H9 (cell line): ENCODE measurements around the gene STN1. TPM values are rescaled to one million over a fixed set of nuclear protein-coding genes. Genes with fewer than 3 reads are reported as not detected.

Experiments used
- DNase-seq: peaks from one replicate; pipeline ENCODE4 v3.0.0-alpha.2; 2017
- H2AFZ ChIP-seq: one replicate; pipeline ENCODE4 v1.6.1; 2013; ENCODE audit warnings: mild to moderate bottlenecking, low read length, control low read depth, moderate library complexity
- H2AK5ac ChIP-seq: 2 replicates; pipeline ENCODE4 v1.6.1; 2013; ENCODE audit warnings: low read length, control low read depth, mixed read lengths; ENCODE audit not compliant: insufficient read length
- H2BK120ac ChIP-seq: one replicate; pipeline ENCODE4 v1.6.1; 2013; ENCODE audit warnings: low read depth, mild to moderate bottlenecking, low read length, control low read depth, inconsistent platforms; ENCODE audit not compliant: poor library complexity, severe bottlenecking
- H2BK12ac ChIP-seq: 2 replicates; pipeline ENCODE4 v1.6.1; 2013; ENCODE audit warnings: low read length, control low read depth, mixed read lengths, low read depth; ENCODE audit not compliant: insufficient read length
- H2BK15ac ChIP-seq: 2 replicates; pipeline ENCODE4 v1.6.1; 2013; ENCODE audit warnings: low read depth, low read length, control low read depth
- H2BK20ac ChIP-seq: one replicate; pipeline ENCODE4 v1.6.1; 2013; ENCODE audit warnings: low read depth, mild to moderate bottlenecking, low read length, control low read depth, inconsistent platforms; ENCODE audit not compliant: poor library complexity, severe bottlenecking
- H2BK5ac ChIP-seq: 2 replicates; pipeline ENCODE4 v1.6.1; 2013; ENCODE audit warnings: low read length, control low read depth, mixed read lengths; ENCODE audit not compliant: insufficient read length
- H3K14ac ChIP-seq: 2 replicates; pipeline ENCODE4 v1.6.1; 2013; ENCODE audit warnings: low read length, control low read depth; ENCODE audit not compliant: insufficient read depth
- H3K18ac ChIP-seq: 2 replicates; pipeline ENCODE4 v1.6.1; 2013; ENCODE audit warnings: low read depth, mild to moderate bottlenecking, mixed read lengths, low read length, control low read depth; ENCODE audit not compliant: insufficient read length
- H3K23ac ChIP-seq: 2 replicates; pipeline ENCODE4 v1.6.1; 2013; ENCODE audit warnings: low read length, control low read depth, mixed read lengths, low read depth; ENCODE audit not compliant: insufficient read length
- H3K23me2 ChIP-seq: 2 replicates; pipeline ENCODE4 v1.6.1; 2013; ENCODE audit warnings: low read depth, mild to moderate bottlenecking, mixed read lengths, low read length, control low read depth; ENCODE audit not compliant: insufficient read length, poor library complexity, severe bottlenecking
- H3K27ac ChIP-seq: 2 replicates; pipeline ENCODE4 v1.5.1; 2013; ENCODE audit warnings: low read length, control low read depth, mixed read lengths, low read depth; ENCODE audit not compliant: insufficient read length
- H3K27me3 ChIP-seq: 2 replicates; pipeline ENCODE4 v1.6.1; 2013; ENCODE audit warnings: low read length, control low read depth, inconsistent platforms; ENCODE audit not compliant: insufficient read depth
- H3K4ac ChIP-seq: 2 replicates; pipeline ENCODE4 v1.6.1; 2013; ENCODE audit warnings: low read depth, mild to moderate bottlenecking, control low read depth, inconsistent platforms, low read length, moderate library complexity
- H3K4me1 ChIP-seq: 2 replicates; pipeline ENCODE4 v1.6.1; 2013; ENCODE audit warnings: low read length, control low read depth, inconsistent platforms; ENCODE audit not compliant: insufficient read depth
- H3K4me2 ChIP-seq: 2 replicates; pipeline ENCODE4 v1.6.1; 2013; ENCODE audit warnings: low read length, control low read depth, mixed read lengths; ENCODE audit not compliant: insufficient read length, insufficient read depth
- H3K56ac ChIP-seq: 2 replicates; pipeline ENCODE4 v1.6.1; 2013; ENCODE audit warnings: low read depth, mild to moderate bottlenecking, mixed read lengths, low read length, control low read depth; ENCODE audit not compliant: insufficient read length
- H3K79me1 ChIP-seq: 2 replicates; pipeline ENCODE4 v1.6.1; 2013; ENCODE audit warnings: low read depth, mild to moderate bottlenecking, moderate library complexity, low read length, control low read depth, inconsistent platforms; ENCODE audit not compliant: insufficient read depth, poor library complexity, severe bottlenecking
- H3K79me2 ChIP-seq: 2 replicates; pipeline ENCODE4 v1.6.1; 2013; ENCODE audit warnings: low read length, control low read depth, inconsistent platforms; ENCODE audit not compliant: insufficient read depth
- H3K9ac ChIP-seq: 2 replicates; pipeline ENCODE4 v1.6.1; 2013; ENCODE audit warnings: low read length, control low read depth, mixed read lengths; ENCODE audit not compliant: insufficient read length; ENCODE audit errors: extremely low read depth
- H3K9me3 ChIP-seq: one replicate; pipeline ENCODE4 v1.6.1; 2013; ENCODE audit warnings: low read depth, low read length, inconsistent platforms; ENCODE audit not compliant: control insufficient read depth
- H3T11ph ChIP-seq: one replicate; pipeline ENCODE4 v1.6.1; 2013; ENCODE audit warnings: mild to moderate bottlenecking, low read length, control low read depth, inconsistent platforms
- H4K20me1 ChIP-seq: one replicate; pipeline ENCODE4 v1.6.1; 2013; ENCODE audit not compliant: control insufficient read depth, insufficient read length, insufficient read depth
- H4K5ac ChIP-seq: 2 replicates; pipeline ENCODE4 v1.6.1; 2013; ENCODE audit warnings: low read depth, mild to moderate bottlenecking, mixed read lengths, low read length, control low read depth; ENCODE audit not compliant: insufficient read length
- H4K8ac ChIP-seq: replicated peaks from 2 replicates; pipeline ENCODE4 v1.6.1; 2013; ENCODE audit warnings: low read length, control low read depth, mixed read lengths, low read depth; ENCODE audit not compliant: insufficient read length
- H4K91ac ChIP-seq: 2 replicates; pipeline ENCODE4 v1.6.1; 2013; ENCODE audit warnings: low read depth, mild to moderate bottlenecking, moderate library complexity, mixed read lengths, low read length, control low read depth; ENCODE audit not compliant: insufficient read length
- H3K27ac Mint-ChIP-seq, 3 experiments: 2 replicates in 2 of 3; 3 replicates in 1 of 3; pipeline ENCODE4 v1.8.0; 2020 to 2021; ENCODE audit warnings: mixed read lengths in 3 of 3, mild to moderate bottlenecking in 1 of 3, moderate library complexity in 1 of 3
- H3K27me3 Mint-ChIP-seq: 2 replicates; pipeline ENCODE4 v1.8.0; 2021; ENCODE audit warnings: low read depth, mild to moderate bottlenecking, moderate library complexity, mixed read lengths
- H3K36me3 Mint-ChIP-seq, 3 experiments: 2 replicates in 2 of 3; 3 replicates in 1 of 3; pipeline ENCODE4 v1.8.0; 2020 to 2021; ENCODE audit warnings: low read depth in 3 of 3, mixed read lengths in 3 of 3; ENCODE audit not compliant: insufficient read depth in 1 of 3
- H3K4me1 Mint-ChIP-seq, 2 experiments: 2 replicates each; pipeline ENCODE4 v1.8.0; 2020; ENCODE audit warnings: mixed read lengths in 2 of 2
- H3K4me3 Mint-ChIP-seq, 2 experiments: 2 replicates in 1 of 2; 3 replicates in 1 of 2; pipeline ENCODE4 v1.8.0; 2020 to 2021; ENCODE audit warnings: mild to moderate bottlenecking in 2 of 2, mixed read lengths in 2 of 2, moderate library complexity in 1 of 2
- H3K9me3 Mint-ChIP-seq, 2 experiments: 2 replicates in 1 of 2; 3 replicates in 1 of 2; pipeline ENCODE4 v1.8.0; 2020; ENCODE audit warnings: mild to moderate bottlenecking in 2 of 2, mixed read lengths in 2 of 2, moderate library complexity in 1 of 2
- WGBS: extraction: QIAGEN DNeasy Blood & Tissue Kit; methylation state at CpG from one replicate; pipeline ENCODE4 v1.1.7; 2013; ENCODE audit warnings: missing lambda C conversion rate, low lambda C conversion rate, mixed read lengths; ENCODE audit not compliant: insufficient read length; ENCODE audit errors: extremely low coverage; 5-methylcytosine and 5-hydroxymethylcytosine counted together
- total RNA-seq: library from RNA; stranded (reverse); gene quantifications from 2 replicates; pipeline ENCODE4 v1.2.1, GENCODE V29; 2021
- TF ChIP-seq, protein P1 (sequence below): fragments of 200-600 bp; sonication (generic); conservative IDR thresholded peaks from 3 replicates; pipeline ENCODE4 v1.8.0; 2021; ENCODE audit warnings: antibody characterized with exemption, mild to moderate bottlenecking

The STN1 gene
- total RNA-seq, 1 experiment from 2014 or later = 11.3 TPM

- DNase-seq = no peak
- no peak overlapping the region for H3K23ac ChIP-seq
- H3K9ac ChIP-seq = no peak overlapping the region
- Mint-ChIP-seq H3K27me3 (peaks cover 9% of the 10 kb centered on the region), H3K4me1 (peaks cover 48 to 59% of the 10 kb centered on the region in 2 experiments), H3K36me3 (no peaks in the 10 kb centered on the region), H3K4me3 (peak overlapping the region in 1 of 2 experiments; percentile 13; a peak in 1 of 5 replicates), H3K9me3 (no peaks in the 10 kb centered on the region), H3K27ac (peak overlapping the region in 1 of 3 experiments; percentile 81; a peak in 1 of 7 replicates)
- H3K14ac ChIP-seq = no peak overlapping the region
- H3T11ph ChIP-seq = no peak overlapping the region
- no peak overlapping the region for H4K8ac ChIP-seq
- H3K79me2 ChIP-seq = no peaks in the 10 kb centered on the region
- TF ChIP-seq, protein P1, sequence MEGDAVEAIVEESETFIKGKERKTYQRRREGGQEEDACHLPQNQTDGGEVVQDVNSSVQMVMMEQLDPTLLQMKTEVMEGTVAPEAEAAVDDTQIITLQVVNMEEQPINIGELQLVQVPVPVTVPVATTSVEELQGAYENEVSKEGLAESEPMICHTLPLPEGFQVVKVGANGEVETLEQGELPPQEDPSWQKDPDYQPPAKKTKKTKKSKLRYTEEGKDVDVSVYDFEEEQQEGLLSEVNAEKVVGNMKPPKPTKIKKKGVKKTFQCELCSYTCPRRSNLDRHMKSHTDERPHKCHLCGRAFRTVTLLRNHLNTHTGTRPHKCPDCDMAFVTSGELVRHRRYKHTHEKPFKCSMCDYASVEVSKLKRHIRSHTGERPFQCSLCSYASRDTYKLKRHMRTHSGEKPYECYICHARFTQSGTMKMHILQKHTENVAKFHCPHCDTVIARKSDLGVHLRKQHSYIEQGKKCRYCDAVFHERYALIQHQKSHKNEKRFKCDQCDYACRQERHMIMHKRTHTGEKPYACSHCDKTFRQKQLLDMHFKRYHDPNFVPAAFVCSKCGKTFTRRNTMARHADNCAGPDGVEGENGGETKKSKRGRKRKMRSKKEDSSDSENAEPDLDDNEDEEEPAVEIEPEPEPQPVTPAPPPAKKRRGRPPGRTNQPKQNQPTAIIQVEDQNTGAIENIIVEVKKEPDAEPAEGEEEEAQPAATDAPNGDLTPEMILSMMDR = no peak
- no peak overlapping the region for H2BK5ac ChIP-seq
- no peak overlapping the region for H2BK120ac ChIP-seq
- H3K4ac ChIP-seq = no peak overlapping the region
- H3K27me3 ChIP-seq = no peaks in the 10 kb centered on the region
- H3K23me2 ChIP-seq = no peaks in the 10 kb centered on the region
- no peak overlapping the region for H3K56ac ChIP-seq
- H3K4me1 ChIP-seq = peaks cover 24% of the 10 kb centered on the region; the same call in 1 of the 2 replicates
- H4K20me1 ChIP-seq = no peaks in the 10 kb centered on the region
- H3K27ac ChIP-seq = no peak overlapping the region
- H4K5ac ChIP-seq = no peak overlapping the region
- H4K91ac ChIP-seq = no peak overlapping the region
- no peak overlapping the region for H3K4me2 ChIP-seq
- H2BK15ac ChIP-seq = no peak overlapping the region
- H2BK20ac ChIP-seq = no peak overlapping the region
- WGBS = no CpG with 5 or more reads among the region's 13 CpGs
- no peak overlapping the region for H3K18ac ChIP-seq
- no peaks in the 10 kb centered on the region for H3K79me1 ChIP-seq
- no peaks in the 10 kb centered on the region for H3K9me3 ChIP-seq
- no peak overlapping the region for H2BK12ac ChIP-seq
- no peak overlapping the region for H2AK5ac ChIP-seq
- H2AFZ ChIP-seq = no peak overlapping the region
Observed at GRCh38 chr10:103838862-103839518, 79.0 kb downstream of the STN1 start.
